Pancreas (tissue), 10 donors: Measurements from ENCODE around the gene GLIS2. TPM values are rescaled to one million over a fixed set of nuclear protein-coding genes. Genes with fewer than 3 reads are reported as not detected.

Experiments
- ATAC-seq, 4 donors: fragments of 200-7000 bp; cut with Tn5 transposase; one replicate each; pipeline versions ENCODE4 v1.8.0 to v1.9.1; 2020; ENCODE audit warnings: mild to moderate bottlenecking in 4 of 4, moderate library complexity in 4 of 4
- DNase-seq, 6 donors: peaks; one replicate each; pipeline ENCODE4 v3.0.0-alpha.2; 2020
- FAIRE-seq: peaks from 2 replicates; lab custom pipeline; 2012; peaks lifted over from hg19 to GRCh38; lab: Jason Lieb, UNC
- H3K27ac ChIP-seq, 4 donors: fragments of 200-600 bp; sonication (generic); 1 replicate in 3 of 4; 2 replicates in 1 of 4; pipeline versions ENCODE4 v1.5.0 to v1.8.0; 2020
- H3K27me3 ChIP-seq, 4 donors: fragments of 200-600 bp; one replicate each; pipeline ENCODE4 v1.8.0; 2021
- H3K36me3 ChIP-seq, 3 donors: fragments of 200-600 bp; sonication (generic) in 1 of 3; one replicate each; pipeline versions ENCODE4 v1.5.0 to v1.8.0; 2020 to 2021
- H3K4me1 ChIP-seq, 3 donors: fragments of 200-600 bp; one replicate each; pipeline ENCODE4 v1.8.0; 2021
- H3K4me3 ChIP-seq, 4 donors: fragments of 200-600 bp; sonication (generic) in 2 of 4; one replicate each; pipeline versions ENCODE4 v1.5.0 to v1.8.0; 2020 to 2021
- H3K9me3 ChIP-seq, 4 donors: fragments of 200-600 bp; one replicate each; pipeline ENCODE4 v1.8.0; 2021
- WGBS, 2 donors: extraction: QIAGEN DNeasy Blood & Tissue Kit; methylation state at CpG; one replicate each; pipeline ENCODE4 v1.1.7; 2013; 5-methylcytosine and 5-hydroxymethylcytosine counted together
- intact Hi-C, 3 donors: fragments of 100-400 bp; cut with DNase I; formaldehyde crosslinking; loops; one replicate each; pipeline versions ENCODE4 v1.11.1 to v1.14.2; 2022
- polyA plus RNA-seq, 2 donors: library from polyadenylated mRNA; stranded (reverse); fragments of 200-250 nt; gene quantifications; one replicate each; pipeline ENCODE4 v1.2.3, GENCODE V29; 2013
- total RNA-seq, 6 donors: library from RNA; stranded (reverse); fragmentation: NEBNext Ultra II Directional in 4 of 6; extraction: Animal tissue kit (Norgen Biotek cat#: 25700) in 4 of 6; gene quantifications; one replicate each; pipeline versions ENCODE4 v1.2.1 to v1.2.4, GENCODE V29; 2021 to 2023
- TF ChIP-seq, protein P1 (sequence below), 4 donors: fragments of 200-600 bp; sonication (generic) in 3 of 4; IDR thresholded peaks; one replicate each; pipeline versions ENCODE4 v1.5.0 to v1.8.0; 2021; ENCODE audit warnings: antibody characterized with exemption in 4 of 4
- donor health status: healthy with polysubstance abuse.
- donor health status: DM: no; HTN: no; CAD: no; lungs with moderate emphysema.
- donor health status: DM: no; HTN: no; CAD: no.
- donor health status: control.
- donor health status: control.
- donor health status: Bipolar disorder and iron deficiency.
- donor health status: DM: yes; HTN: yes; CAD: no.
- donor health status: DM: no; HTN: no; CAD: no.
- donor health status: DM: no; HTN: no; CAD: no.
- donor health status: DM: yes; HTN: yes; CAD: no.

The GLIS2 gene
- total and polyA plus RNA-seq, 8 donors, result 5.5 to 15.1 (median 10.9) TPM

DNA sequence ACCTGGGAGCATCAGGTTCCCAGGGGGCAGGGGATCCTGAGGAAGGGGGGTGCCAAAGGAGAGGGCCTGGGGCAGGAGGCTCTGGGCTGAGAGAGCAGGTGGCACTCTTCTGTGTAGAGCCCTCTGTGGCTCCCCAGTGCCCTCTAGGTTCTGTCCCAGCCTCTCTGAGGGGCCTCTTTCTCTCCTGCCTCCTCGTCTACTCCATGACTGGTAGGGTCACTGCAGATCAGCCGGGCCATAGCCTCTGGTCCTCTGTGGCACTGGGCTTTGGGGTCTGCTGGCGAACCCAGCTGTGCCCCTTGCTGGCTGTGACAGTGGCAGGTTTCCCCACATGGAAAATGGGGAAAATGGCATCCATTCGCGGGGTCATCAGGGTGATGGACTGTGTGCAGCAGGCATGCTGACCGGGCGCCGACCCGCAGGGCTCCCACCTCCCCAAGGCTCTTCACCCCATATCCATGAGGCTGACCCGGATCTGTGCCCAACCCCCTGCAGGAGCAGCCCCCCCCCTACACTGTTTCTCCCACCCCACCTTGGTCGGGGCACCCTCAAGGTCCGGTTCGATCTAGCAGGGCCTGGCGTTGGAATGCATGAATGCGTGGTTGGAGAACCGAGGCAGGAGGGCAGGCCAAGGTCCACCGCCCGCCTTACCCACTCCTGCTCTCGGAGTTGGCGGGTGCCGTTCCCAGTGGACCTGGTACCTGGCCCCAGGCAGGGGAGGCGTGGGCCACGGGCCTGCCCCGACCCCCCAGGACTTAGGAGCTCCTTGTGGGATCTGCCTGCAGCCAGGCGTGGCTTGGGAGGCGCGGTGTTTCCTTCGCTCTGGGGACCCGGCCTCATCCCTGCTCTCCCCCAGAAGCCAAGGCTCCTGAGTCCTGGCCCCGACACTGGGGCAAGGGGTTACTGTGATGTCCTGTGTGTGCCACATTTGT is 6.5 kb downstream of the GLIS2 start:
- Histone ChIP-seq H3K27me3 (no peaks in the 10 kb centered on the region), H3K4me3 (no peak overlapping the region), H3K9me3 (no peaks in the 10 kb centered on the region), H3K27ac (peak overlapping the region; percentile 36 to 91 (median 84)), H3K4me1 (peaks cover 10 to 29% (median 26%) of the 10 kb centered on the region in 3 donors), H3K36me3 (no peaks in the 10 kb centered on the region)
- DNase-seq, result peak in 4 of 6 donors; percentile 11 to 76 (median 38)
- WGBS, 2 donors, result 79 to 81% methylated on average over 29 to 30 of the region's 30 CpGs
- TF ChIP-seq, protein P1, sequence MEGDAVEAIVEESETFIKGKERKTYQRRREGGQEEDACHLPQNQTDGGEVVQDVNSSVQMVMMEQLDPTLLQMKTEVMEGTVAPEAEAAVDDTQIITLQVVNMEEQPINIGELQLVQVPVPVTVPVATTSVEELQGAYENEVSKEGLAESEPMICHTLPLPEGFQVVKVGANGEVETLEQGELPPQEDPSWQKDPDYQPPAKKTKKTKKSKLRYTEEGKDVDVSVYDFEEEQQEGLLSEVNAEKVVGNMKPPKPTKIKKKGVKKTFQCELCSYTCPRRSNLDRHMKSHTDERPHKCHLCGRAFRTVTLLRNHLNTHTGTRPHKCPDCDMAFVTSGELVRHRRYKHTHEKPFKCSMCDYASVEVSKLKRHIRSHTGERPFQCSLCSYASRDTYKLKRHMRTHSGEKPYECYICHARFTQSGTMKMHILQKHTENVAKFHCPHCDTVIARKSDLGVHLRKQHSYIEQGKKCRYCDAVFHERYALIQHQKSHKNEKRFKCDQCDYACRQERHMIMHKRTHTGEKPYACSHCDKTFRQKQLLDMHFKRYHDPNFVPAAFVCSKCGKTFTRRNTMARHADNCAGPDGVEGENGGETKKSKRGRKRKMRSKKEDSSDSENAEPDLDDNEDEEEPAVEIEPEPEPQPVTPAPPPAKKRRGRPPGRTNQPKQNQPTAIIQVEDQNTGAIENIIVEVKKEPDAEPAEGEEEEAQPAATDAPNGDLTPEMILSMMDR (IDR thresholded peaks at IDR 0.05), result no peak
- intact Hi-C loops, result no loop called here
- no peak for ATAC-seq
- no peak for FAIRE-seq

DNA sequence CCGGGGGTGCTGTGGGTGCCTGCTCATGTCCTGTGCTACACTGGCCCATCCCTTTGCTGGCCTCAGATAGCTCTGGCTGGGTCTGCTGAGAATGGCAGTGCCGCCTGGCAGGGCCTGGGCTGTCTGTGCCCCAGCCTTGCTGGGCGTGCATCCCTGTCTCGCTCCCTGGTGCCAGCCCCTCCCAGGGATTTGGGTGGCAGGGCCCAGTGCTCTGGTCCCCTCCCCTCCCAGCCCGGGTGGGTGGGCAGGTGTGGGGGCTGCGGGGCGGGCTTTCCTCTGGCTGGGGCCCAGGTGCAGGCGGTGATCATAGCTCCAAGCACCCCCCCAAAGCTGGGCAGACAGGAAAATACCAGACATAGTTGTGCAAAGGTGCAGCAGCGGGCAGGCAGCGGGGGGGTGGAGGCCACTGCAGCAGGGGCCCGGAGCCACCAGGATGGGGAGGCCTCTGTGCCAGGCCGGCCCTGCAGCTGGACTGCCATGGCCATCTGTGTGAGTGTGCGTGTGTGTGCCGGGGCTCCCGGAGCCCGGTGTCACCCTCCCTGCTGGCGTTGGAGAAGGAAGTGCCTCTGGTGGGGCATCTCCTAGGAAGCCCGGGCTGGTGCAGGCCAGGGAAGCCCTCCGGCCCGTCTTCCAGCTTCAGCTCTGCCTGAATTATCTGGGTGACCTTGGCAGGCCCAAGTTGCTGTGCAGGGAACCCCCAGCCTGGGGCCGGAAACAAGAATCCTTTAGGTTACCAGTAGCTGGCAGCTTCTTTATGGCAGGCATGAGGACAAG is 7.4 kb downstream of the GLIS2 start:
- TF ChIP-seq, protein P1 (IDR thresholded peaks at IDR 0.05), result no peak
- Histone ChIP-seq H3K36me3 (no peaks in the 10 kb centered on the region), H3K9me3 (no peaks in the 10 kb centered on the region), H3K27me3 (no peaks in the 10 kb centered on the region), H3K4me1 (peaks cover 10 to 25% (median 17%) of the 10 kb centered on the region in 3 donors), H3K27ac (peak overlapping the region; percentile 76 to 91 (median 84)), H3K4me3 (no peak overlapping the region)
- ATAC-seq, result peak; percentile 35 to 51 (median 42)
- peak; percentile 51 to 76 (median 64) for DNase-seq
- FAIRE-seq, result no peak
- WGBS, 2 donors, result 22 to 52% methylated on average over 17 to 21 of the region's 21 CpGs
- intact Hi-C loops, result no loop called here

DNA sequence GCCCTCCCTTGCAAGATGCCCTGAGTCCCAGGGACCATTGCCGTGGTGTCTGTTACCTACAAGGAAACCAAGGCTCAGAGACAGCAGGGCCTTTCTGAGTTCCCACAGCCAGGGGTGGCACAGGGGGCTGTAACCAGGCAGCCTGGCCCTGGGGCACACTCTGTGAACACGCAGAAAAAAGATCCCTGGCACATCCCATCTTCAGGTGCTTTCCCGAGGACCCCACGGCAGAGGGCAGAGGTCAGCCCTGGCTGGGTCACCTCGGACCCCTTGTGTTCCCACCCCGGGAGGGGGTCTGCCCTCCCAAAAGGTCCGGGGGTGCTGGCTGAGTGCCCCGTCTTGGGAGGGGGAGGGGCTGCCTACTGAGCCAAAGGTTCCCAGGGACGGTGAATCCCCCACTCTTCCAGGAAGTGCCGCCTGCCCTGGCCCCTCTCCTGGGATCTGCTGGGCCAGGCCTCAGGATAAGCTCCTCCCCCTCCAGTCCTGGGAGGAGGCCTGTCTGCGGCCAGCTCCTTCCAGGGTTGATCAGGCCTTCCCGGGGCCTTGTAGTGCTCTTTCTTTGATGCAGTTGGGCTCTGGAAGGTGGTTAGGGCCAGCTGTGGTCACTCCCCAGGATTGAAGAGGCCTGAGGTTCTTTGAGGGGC is 8.1 kb downstream of the GLIS2 start:
- intact Hi-C loops, result no loop called here
- WGBS, 2 donors, result 14 to 28% methylated on average over 12 of the region's 12 CpGs
- ATAC-seq, result peak; percentile 58 to 77 (median 66)

DNA sequence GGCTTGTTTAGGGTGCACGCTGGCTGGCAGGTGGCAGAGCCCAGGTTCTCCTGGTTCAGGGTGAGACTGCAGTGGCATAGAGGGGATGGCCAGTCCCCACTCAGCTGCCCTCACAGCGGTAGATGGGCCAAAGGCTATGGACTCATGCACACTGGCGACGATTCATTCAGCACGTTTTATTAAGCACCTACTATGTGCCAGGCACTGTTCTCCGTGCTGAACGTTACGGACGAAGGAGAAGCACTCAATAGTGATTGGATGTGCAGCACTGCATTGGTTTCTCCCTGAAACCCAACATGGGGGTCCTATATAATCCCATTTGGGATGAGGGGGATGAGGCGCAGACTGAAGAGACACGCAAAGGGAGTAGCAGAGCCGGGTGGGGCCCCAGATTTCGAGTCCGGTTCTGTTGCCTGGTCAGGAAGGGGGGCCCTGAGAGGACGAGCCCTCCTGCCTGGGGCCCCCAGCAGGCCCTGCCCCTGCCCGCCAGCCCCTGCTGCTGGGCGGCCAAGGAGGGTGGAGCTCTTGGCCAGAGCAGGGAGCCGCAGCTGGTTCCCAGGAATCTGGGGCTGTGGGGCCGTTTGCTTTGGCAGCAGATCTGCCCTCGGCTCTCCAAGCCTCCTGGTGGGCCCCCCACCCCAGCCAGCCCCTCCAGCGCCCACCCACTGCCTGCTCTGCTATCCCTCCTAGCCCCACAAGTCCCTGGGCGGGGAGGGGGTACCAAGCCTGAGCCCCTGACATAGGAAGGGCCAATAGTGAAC is 8.8 kb downstream of the GLIS2 start:
- Histone ChIP-seq H3K27me3 (no peaks in the 10 kb centered on the region), H3K4me1 (peaks cover 15 to 34% (median 16%) of the 10 kb centered on the region in 3 donors), H3K36me3 (no peaks in the 10 kb centered on the region), H3K27ac (peak overlapping the region; percentile 76 to 91 (median 84)), H3K9me3 (no peaks in the 10 kb centered on the region), H3K4me3 (no peak overlapping the region)
- intact Hi-C loops, result no loop called here
- ATAC-seq, result no peak
- TF ChIP-seq, protein P1 (IDR thresholded peaks at IDR 0.05), result no peak
- no peak for FAIRE-seq
- peak in 2 of 6 donors; percentile 52 to 66 for DNase-seq
- 75 to 78% methylated on average over 22 of the region's 22 CpGs for WGBS, 2 donors

More for the DNA sequence above, 8.1 kb downstream of the GLIS2 start:
- H3K27ac ChIP-seq, result peak overlapping the region; percentile 76 to 91 (median 84)
- peaks cover 15 to 32% (median 16%) of the 10 kb centered on the region in 3 donors for H3K4me1 ChIP-seq
- peak; percentile 68 to 83 (median 76) for DNase-seq
- no peak overlapping the region for H3K4me3 ChIP-seq
- TF ChIP-seq, protein P1 (IDR thresholded peaks at IDR 0.05), result no peak
- H3K9me3 ChIP-seq, result no peaks in the 10 kb centered on the region
- no peaks in the 10 kb centered on the region for H3K27me3 ChIP-seq
- H3K36me3 ChIP-seq, result no peaks in the 10 kb centered on the region
- FAIRE-seq, result no peak
